Dermis blood vessel endothelial cell (primary cell): ENCODE data around the gene HEPACAM2. TPM values are rescaled to one million over a fixed set of nuclear protein-coding genes. Genes with fewer than 3 reads are reported as not detected.

ENCODE experiments used
- DNase-seq: peaks from one replicate; pipeline ENCODE4 v3.0.0; 2010
- total RNA-seq: library from RNA; depleted of rRNA; stranded (reverse); fragments of >200 nt; gene quantifications from 2 replicates; pipeline ENCODE4 v1.2.3, GENCODE V29; 2014

Gene HEPACAM2
- total RNA-seq = not detected in 2 replicates

GRCh38 chr7:93226310-93226709, at the start of gene HEPACAM2:
TSS of gene HEPACAM2 (minus strand) at chr7:93226469.
- DNase-seq = no peak

GRCh38 chr7:93265220-93265619, 39.0 kb upstream of the HEPACAM2 start:
- no peak for DNase-seq

- no peak for DNase-seq
Observed at GRCh38 chr7:93262535-93262934, 36.3 kb upstream of the HEPACAM2 start.

GRCh38 chr7:93258661-93259060, 32.4 kb upstream of the HEPACAM2 start:
- no peak for DNase-seq

GRCh38 chr7:93249491-93250148, 23.4 kb upstream of the HEPACAM2 start:
- DNase-seq = peak; percentile 16

- DNase-seq = peak; percentile 58
Observed at GRCh38 chr7:93245525-93246432, 19.5 kb upstream of the HEPACAM2 start.

- no peak for DNase-seq
Observed at GRCh38 chr7:93242106-93242505, 15.8 kb upstream of the HEPACAM2 start.

GRCh38 chr7:93239824-93240223, 13.6 kb upstream of the HEPACAM2 start:
- no peak for DNase-seq

- no peak for DNase-seq
Observed at GRCh38 chr7:93238748-93239147, 12.5 kb upstream of the HEPACAM2 start.

- DNase-seq = no peak
Observed at GRCh38 chr7:93238131-93238530, 11.9 kb upstream of the HEPACAM2 start.

- DNase-seq = no peak
Observed at GRCh38 chr7:93235541-93235940, 9.3 kb upstream of the HEPACAM2 start.

- peak; percentile 32 for DNase-seq
Observed at GRCh38 chr7:93232673-93233018, 6.4 kb upstream of the HEPACAM2 start.

GRCh38 chr7:93231799-93232672, 5.8 kb upstream of the HEPACAM2 start, which contains the start of gene VPS50:
TSS of gene VPS50 (plus strand) at chr7:93232366. CDS start at chr7:93232468, 102 bp downstream.
- peak; percentile 98 for DNase-seq

- DNase-seq = no peak
Observed at GRCh38 chr7:93231259-93231658, 5.0 kb upstream of the HEPACAM2 start.

- peak; percentile 80 for DNase-seq
Observed at GRCh38 chr7:93228302-93228701, 2.0 kb upstream of the HEPACAM2 start.

GRCh38 chr7:93219868-93220267, 6.4 kb downstream of the HEPACAM2 start:
- DNase-seq = no peak

GRCh38 chr7:93218997-93219827, 7.1 kb downstream of the HEPACAM2 start:
- DNase-seq = no peak

GRCh38 chr7:93212881-93213280, 13.4 kb downstream of the HEPACAM2 start:
- DNase-seq = no peak

GRCh38 chr7:93211228-93211818, 14.9 kb downstream of the HEPACAM2 start:
- no peak for DNase-seq

- DNase-seq = no peak
Observed at GRCh38 chr7:93205046-93205445, 21.2 kb downstream of the HEPACAM2 start.

GRCh38 chr7:93203496-93203895, 22.8 kb downstream of the HEPACAM2 start:
- no peak for DNase-seq
